ENCODE data around the gene MYO7A. TPM values are rescaled to one million over a fixed set of nuclear protein-coding genes. Genes with fewer than 3 reads are reported as not detected.

The MYO7A gene
- total and polyA plus RNA-seq, 12 donors: 0.91 to 6.8 (median 2.8) TPM

GRCh38 chr11:77084581-77085191, 43.4 kb upstream of the MYO7A start:
- DNase-seq (no peak), ATAC-seq (no peak)
- Histone ChIP-seq H3K27ac (no peak overlapping the region), H3K9me3 (no peaks in the 10 kb centered on the region), H3K36me3 (peaks cover 0 to 6% (median 0%) of the 10 kb centered on the region in 9 donors), H3K4me3 (no peak overlapping the region), H3K4me1 (peaks cover 9 to 28% (median 18%) of the 10 kb centered on the region in 9 donors), H3K27me3 (no peaks in the 10 kb centered on the region)
- TF ChIP-seq CTCF (IDR thresholded peaks at IDR 0.05): no peak
- WGBS, 2 donors: 92 to 93% methylated on average over 25 of the region's 25 CpGs
- intact Hi-C loops (cut with DNase I): loop anchor here in 3 of 10 donors (5.0 to 10.0 kb wide), 4 partner anchors 37 to 360 kb away; no protein-coding TSS in a partner anchor

GRCh38 chr11:77085652-77086051, 42.4 kb upstream of the MYO7A start:
- no peaks in the 10 kb centered on the region for H3K9me3 ChIP-seq
- ATAC-seq: no peak
- DNase-seq: no peak
- 91 to 93% methylated on average over 6 of the region's 6 CpGs for WGBS, 2 donors
- H3K4me3 ChIP-seq: no peak overlapping the region
- no peak for TF ChIP-seq CTCF (IDR thresholded peaks at IDR 0.05)
- H3K27me3 ChIP-seq: no peaks in the 10 kb centered on the region
- peak overlapping the region in 1 of 10 donors; percentile 8 for H3K27ac ChIP-seq
- intact Hi-C loops (cut with DNase I): loop anchor here in 3 of 10 donors (5.0 to 10.0 kb wide), 4 partner anchors 38 to 361 kb away; no protein-coding TSS in a partner anchor
- H3K36me3 ChIP-seq: peaks cover 0 to 6% (median 0%) of the 10 kb centered on the region in 9 donors
- H3K4me1 ChIP-seq: peaks cover 9 to 28% (median 18%) of the 10 kb centered on the region in 9 donors

DNA sequence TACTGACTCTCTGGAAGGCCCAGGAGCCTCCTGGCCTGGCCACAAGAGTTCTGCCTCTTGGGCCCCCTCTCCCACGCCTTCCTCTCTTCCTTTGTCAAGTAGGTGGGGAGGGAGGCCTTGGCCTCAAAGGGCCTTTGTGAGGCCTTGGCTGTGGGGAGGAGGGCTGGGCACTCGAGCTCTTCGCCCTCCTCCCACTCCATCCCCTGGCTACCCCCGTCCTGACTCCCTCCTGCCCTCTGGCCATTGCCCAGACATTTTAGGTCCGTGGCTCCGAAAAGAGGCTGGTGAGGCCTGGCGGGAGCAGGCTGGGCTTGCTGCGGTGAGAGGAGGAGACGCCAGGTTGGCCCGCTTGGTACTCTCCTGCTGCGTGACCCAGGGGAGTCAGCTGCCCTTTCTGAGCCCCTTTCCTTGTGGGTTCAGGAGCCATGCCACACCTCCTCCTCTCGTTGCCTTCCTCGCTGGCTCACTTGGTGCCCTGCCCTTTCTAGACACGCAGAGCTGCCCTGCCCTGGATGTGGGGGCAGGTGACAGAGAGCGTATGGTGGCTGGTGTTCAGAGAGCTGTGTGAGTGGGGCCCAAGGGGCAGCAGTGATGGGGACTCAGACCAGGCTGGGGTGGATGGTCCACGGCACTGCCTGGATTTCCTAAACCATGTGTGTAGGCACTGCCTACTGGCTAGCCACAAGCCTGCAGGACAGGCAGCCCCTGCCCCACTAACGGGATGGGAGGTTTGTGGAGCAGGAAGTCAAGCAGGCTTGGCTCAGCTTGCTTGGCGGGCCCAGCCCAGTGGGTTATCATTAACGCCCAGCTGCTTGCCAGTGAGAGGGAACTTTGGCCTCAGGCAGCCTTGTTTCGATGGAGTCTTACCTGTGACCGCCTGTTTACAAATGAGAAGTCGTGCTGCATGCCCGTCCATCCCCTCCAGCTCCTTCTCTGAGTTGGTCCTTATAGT, 41.2 kb upstream of the MYO7A start:
- WGBS, 2 donors: 85% methylated on average over 23 of the region's 23 CpGs
- DNase-seq: no peak
- peak overlapping the region in 2 of 10 donors; percentile 1 to 34 for H3K27ac ChIP-seq
- ATAC-seq: peak in 2 of 8 donors; percentile 25 to 30
- TF ChIP-seq CTCF (IDR thresholded peaks at IDR 0.05): no peak
- H3K27me3 ChIP-seq: no peaks in the 10 kb centered on the region
- H3K36me3 ChIP-seq: peaks cover 0 to 6% (median 0%) of the 10 kb centered on the region in 9 donors
- peaks cover 9 to 28% (median 15%) of the 10 kb centered on the region in 9 donors for H3K4me1 ChIP-seq
- intact Hi-C loops (cut with DNase I): loop anchor here in 3 of 10 donors (5.0 to 10.0 kb wide), 4 partner anchors 39 to 362 kb away; no protein-coding TSS in a partner anchor
- H3K9me3 ChIP-seq: no peaks in the 10 kb centered on the region
- H3K4me3 ChIP-seq: no peak overlapping the region

- Histone ChIP-seq H3K4me3 (no peak overlapping the region), H3K27me3 (no peaks in the 10 kb centered on the region), H3K27ac (no peak overlapping the region), H3K9me3 (no peaks in the 10 kb centered on the region), H3K36me3 (peaks cover 0 to 6% (median 0%) of the 10 kb centered on the region in 9 donors), H3K4me1 (peaks cover 5 to 20% (median 7%) of the 10 kb centered on the region in 9 donors)
- intact Hi-C loops (cut with DNase I): loop anchor here in 3 of 10 donors (5.0 to 10.0 kb wide), 4 partner anchors 40 to 363 kb away; no protein-coding TSS in a partner anchor
- ATAC-seq (no peak), DNase-seq (no peak)
- TF ChIP-seq CTCF (IDR thresholded peaks at IDR 0.05): no peak
- WGBS, 2 donors: 93% methylated on average over 9 of the region's 9 CpGs
Observed at GRCh38 chr11:77087723-77088225, 40.3 kb upstream of the MYO7A start.
